Right hindlimb (tissue), 1 donor: ENCODE measurements around the gene ECD.

Source experiments
- DNase-seq: peaks from one replicate; pipeline ENCODE4 v3.0.0-alpha.2; 2018

Gene ECD

GRCh38 chr10:73167783-73168464 lies at the start of gene ECD, which contains the start of gene FAM149B1:
TSS of gene ECD (minus strand) at chr10:73168008. CDS start at chr10:73163937, 4,071 bp downstream.
TSS of gene FAM149B1 (plus strand) at chr10:73168119. CDS start at chr10:73168340, 221 bp downstream.
- DNase-seq, result peak; percentile 98

GRCh38 chr10:73215749-73216148 lies 47.9 kb upstream of the ECD start:
- DNase-seq, result no peak

- no peak for DNase-seq
These were observed 43.5 kb upstream of the ECD start for GRCh38 chr10:73211106-73211811.

- DNase-seq, result no peak
These were observed 42.7 kb upstream of the ECD start for GRCh38 chr10:73210395-73211105.

GRCh38 chr10:73209705-73210104 lies 41.9 kb upstream of the ECD start:
- DNase-seq, result no peak

GRCh38 chr10:73207883-73208282 lies 40.1 kb upstream of the ECD start:
- no peak for DNase-seq

- no peak for DNase-seq
These were observed 38.6 kb upstream of the ECD start for GRCh38 chr10:73206385-73206784.

- DNase-seq, result no peak
These were observed 38.1 kb upstream of the ECD start for GRCh38 chr10:73205890-73206289.

- no peak for DNase-seq
These were observed 37.3 kb upstream of the ECD start for GRCh38 chr10:73205081-73205480.

GRCh38 chr10:73190188-73190587 lies 22.4 kb upstream of the ECD start:
- DNase-seq, result no peak

GRCh38 chr10:73186266-73186665 lies 18.5 kb upstream of the ECD start:
- DNase-seq, result no peak

GRCh38 chr10:73183667-73184281 lies 16.0 kb upstream of the ECD start:
- DNase-seq, result no peak

- no peak for DNase-seq
These were observed 14.8 kb upstream of the ECD start for GRCh38 chr10:73182568-73182967.

- no peak for DNase-seq
These were observed 6.5 kb upstream of the ECD start for GRCh38 chr10:73174148-73174925.

GRCh38 chr10:73172867-73173266 lies 5.1 kb upstream of the ECD start:
- no peak for DNase-seq

- DNase-seq, result no peak
These were observed 1.5 kb upstream of the ECD start for GRCh38 chr10:73169320-73169719.

- no peak for DNase-seq
These were observed 626 bp upstream of the ECD start for GRCh38 chr10:73168465-73168803.

- no peak for DNase-seq
These were observed 388 bp downstream of the ECD start for GRCh38 chr10:73167458-73167782.

- DNase-seq, result no peak
These were observed 836 bp downstream of the ECD start for GRCh38 chr10:73166972-73167371.

- no peak for DNase-seq
These were observed 4.7 kb downstream of the ECD start for GRCh38 chr10:73163096-73163495.

- DNase-seq, result no peak
These were observed 6.1 kb downstream of the ECD start for GRCh38 chr10:73161662-73162061.

GRCh38 chr10:73161079-73161478 lies 6.7 kb downstream of the ECD start:
- DNase-seq, result no peak
